ENCODE data around the gene MERTK.

The MERTK gene

DNA sequence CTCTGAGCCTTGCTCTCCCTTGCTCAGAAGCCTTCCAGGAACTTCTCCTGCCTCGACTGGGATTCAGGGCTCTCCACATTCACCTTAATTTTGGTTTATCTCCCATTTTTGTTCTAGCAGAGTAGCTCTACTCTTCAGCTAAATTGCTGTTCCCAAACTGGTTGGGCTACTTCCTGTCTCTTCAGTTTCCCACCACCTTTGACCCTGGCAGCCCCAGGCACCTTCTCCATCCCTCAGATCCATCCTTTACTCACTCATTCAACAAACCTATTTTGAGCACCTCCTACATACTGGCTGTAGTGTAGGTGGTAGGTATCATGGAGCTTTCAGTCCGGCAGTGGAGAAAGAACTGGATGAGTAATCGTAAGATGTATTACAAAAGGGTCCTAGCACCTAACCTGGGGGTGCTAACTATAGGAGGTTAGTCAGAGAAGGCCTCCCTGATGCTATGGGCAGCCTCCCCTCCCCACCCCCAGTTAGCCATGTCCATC lies 26.3 kb downstream of the MERTK start:
- TF ChIP-seq, protein P1, sequence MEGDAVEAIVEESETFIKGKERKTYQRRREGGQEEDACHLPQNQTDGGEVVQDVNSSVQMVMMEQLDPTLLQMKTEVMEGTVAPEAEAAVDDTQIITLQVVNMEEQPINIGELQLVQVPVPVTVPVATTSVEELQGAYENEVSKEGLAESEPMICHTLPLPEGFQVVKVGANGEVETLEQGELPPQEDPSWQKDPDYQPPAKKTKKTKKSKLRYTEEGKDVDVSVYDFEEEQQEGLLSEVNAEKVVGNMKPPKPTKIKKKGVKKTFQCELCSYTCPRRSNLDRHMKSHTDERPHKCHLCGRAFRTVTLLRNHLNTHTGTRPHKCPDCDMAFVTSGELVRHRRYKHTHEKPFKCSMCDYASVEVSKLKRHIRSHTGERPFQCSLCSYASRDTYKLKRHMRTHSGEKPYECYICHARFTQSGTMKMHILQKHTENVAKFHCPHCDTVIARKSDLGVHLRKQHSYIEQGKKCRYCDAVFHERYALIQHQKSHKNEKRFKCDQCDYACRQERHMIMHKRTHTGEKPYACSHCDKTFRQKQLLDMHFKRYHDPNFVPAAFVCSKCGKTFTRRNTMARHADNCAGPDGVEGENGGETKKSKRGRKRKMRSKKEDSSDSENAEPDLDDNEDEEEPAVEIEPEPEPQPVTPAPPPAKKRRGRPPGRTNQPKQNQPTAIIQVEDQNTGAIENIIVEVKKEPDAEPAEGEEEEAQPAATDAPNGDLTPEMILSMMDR (conservative IDR thresholded peaks at IDR 0.05; ENCODE audit: low read length) = no peak
- no peak for TF ChIP-seq EZH2phosphoT487 (IDR thresholded peaks at IDR 0.05; ENCODE audit: borderline replicate concordance)
- no peaks in the 10 kb centered on the region for H3K9me3 ChIP-seq (ENCODE audit: insufficient read depth, low read depth, low read length)
- no peaks in the 10 kb centered on the region for H3K27me3 ChIP-seq (ENCODE audit: insufficient read depth, low read length, poor library complexity, severe bottlenecking)
- no peak overlapping the region for H3K4me3 ChIP-seq (ENCODE audit: low read length, poor library complexity, severe bottlenecking)
- no peak overlapping the region for H2AFZ ChIP-seq (ENCODE audit: low read length)
- no peak overlapping the region for H3K9ac ChIP-seq (ENCODE audit: low read depth, low read length, poor library complexity, severe bottlenecking)
- no peak overlapping the region for H3K4me2 ChIP-seq (ENCODE audit: low read depth, low read length, poor library complexity, severe bottlenecking)
- no peaks in the 10 kb centered on the region for H3F3A ChIP-seq (ENCODE audit: low read depth)
- H3K4me1 ChIP-seq (ENCODE audit: insufficient read depth, low read length, poor library complexity, severe bottlenecking) = peaks cover 6% of the 10 kb centered on the region
- no peaks in the 10 kb centered on the region for H4K20me1 ChIP-seq (ENCODE audit: insufficient read depth, low read length, poor library complexity, severe bottlenecking)
- peaks cover under 1% of the 10 kb centered on the region; the same call in 1 of the 2 replicates for H3K36me3 ChIP-seq (ENCODE audit: insufficient read depth, low read length)
- no peaks in the 10 kb centered on the region for H3K9me2 ChIP-seq (replicated peaks; ENCODE audit: low read depth, low read length)
- H3K79me2 ChIP-seq (ENCODE audit: insufficient read depth, low read length) = no peaks in the 10 kb centered on the region

DNA sequence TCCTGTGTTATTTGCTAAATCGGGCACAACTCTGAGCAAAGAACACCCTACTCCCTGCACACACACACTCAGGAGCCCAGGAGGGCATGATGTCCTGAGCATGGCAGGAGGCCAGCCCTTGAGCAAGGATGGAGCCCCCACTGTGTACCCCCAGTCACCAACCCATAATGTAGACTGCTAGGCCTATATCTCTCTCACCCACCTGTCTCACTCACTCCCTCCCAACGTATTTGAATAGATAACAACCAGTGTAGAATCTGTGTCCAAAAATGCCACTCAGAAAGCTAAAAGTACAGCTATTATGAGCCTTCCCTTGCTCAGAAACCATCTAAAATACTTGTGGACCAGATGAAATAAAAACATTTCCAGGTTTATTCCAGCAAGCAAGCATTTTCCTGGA lies 29.3 kb downstream of the MERTK start:
- H4K20me1 ChIP-seq (ENCODE audit: insufficient read depth, low read length, poor library complexity, severe bottlenecking) = no peaks in the 10 kb centered on the region
- no peak overlapping the region for H3K4me2 ChIP-seq (ENCODE audit: low read depth, low read length, poor library complexity, severe bottlenecking)
- no peak overlapping the region for H3K9ac ChIP-seq (ENCODE audit: low read depth, low read length, poor library complexity, severe bottlenecking)
- H3K4me3 ChIP-seq (ENCODE audit: low read length, poor library complexity, severe bottlenecking) = no peak overlapping the region
- H3K27me3 ChIP-seq (ENCODE audit: insufficient read depth, low read length, poor library complexity, severe bottlenecking) = no peaks in the 10 kb centered on the region
- H3K9me3 ChIP-seq (ENCODE audit: insufficient read depth, low read depth, low read length) = no peaks in the 10 kb centered on the region
- no peaks in the 10 kb centered on the region for H3K79me2 ChIP-seq (ENCODE audit: insufficient read depth, low read length)
- H3K9me2 ChIP-seq (replicated peaks; ENCODE audit: low read depth, low read length) = no peaks in the 10 kb centered on the region
- peaks cover 20% of the 10 kb centered on the region; the same call in 1 of the 2 replicates for H3K36me3 ChIP-seq (ENCODE audit: insufficient read depth, low read length)
- H3F3A ChIP-seq (ENCODE audit: low read depth) = no peaks in the 10 kb centered on the region
- no peaks in the 10 kb centered on the region for H3K4me1 ChIP-seq (ENCODE audit: insufficient read depth, low read length, poor library complexity, severe bottlenecking)
- TF ChIP-seq, protein P1 (conservative IDR thresholded peaks at IDR 0.05; ENCODE audit: low read length) = no peak
- TF ChIP-seq EZH2phosphoT487 (IDR thresholded peaks at IDR 0.05; ENCODE audit: borderline replicate concordance) = no peak
- no peak overlapping the region for H2AFZ ChIP-seq (ENCODE audit: low read length)

DNA sequence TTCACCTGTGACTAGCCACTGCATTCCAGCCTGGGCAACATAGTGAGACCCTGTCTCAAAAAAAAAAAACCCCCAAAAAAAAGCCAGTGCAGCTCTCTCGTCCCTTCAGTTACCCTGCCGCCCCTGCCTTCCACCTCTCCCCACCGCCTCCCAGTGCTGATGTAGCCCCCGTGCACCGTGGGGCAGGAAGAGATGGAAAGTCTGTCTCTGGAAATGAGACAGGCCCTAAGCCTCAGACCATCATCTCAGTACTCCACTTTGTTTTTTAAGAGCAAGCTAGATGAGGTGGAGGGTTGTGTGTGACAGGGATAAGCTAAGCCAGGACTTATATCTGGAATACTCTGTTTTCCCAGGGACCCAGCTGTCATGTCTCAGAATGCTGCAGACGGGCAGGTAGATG lies 32.0 kb downstream of the MERTK start:
- Histone ChIP-seq H3K4me1 (ENCODE audit: insufficient read depth, low read length, poor library complexity, severe bottlenecking) (no peaks in the 10 kb centered on the region), H3K9me2 (replicated peaks; ENCODE audit: low read depth, low read length) (no peaks in the 10 kb centered on the region), H3K36me3 (ENCODE audit: insufficient read depth, low read length) (peaks cover 20% of the 10 kb centered on the region; the same call in 1 of the 2 replicates), H3K4me3 (ENCODE audit: low read length, poor library complexity, severe bottlenecking) (no peak overlapping the region), H3F3A (ENCODE audit: low read depth) (no peaks in the 10 kb centered on the region), H4K20me1 (ENCODE audit: insufficient read depth, low read length, poor library complexity, severe bottlenecking) (no peaks in the 10 kb centered on the region), H3K79me2 (ENCODE audit: insufficient read depth, low read length) (no peaks in the 10 kb centered on the region), H2AFZ (ENCODE audit: low read length) (no peak overlapping the region), H3K4me2 (ENCODE audit: low read depth, low read length, poor library complexity, severe bottlenecking) (no peak overlapping the region), H3K9ac (ENCODE audit: low read depth, low read length, poor library complexity, severe bottlenecking) (no peak overlapping the region), H3K9me3 (ENCODE audit: insufficient read depth, low read depth, low read length) (no peaks in the 10 kb centered on the region), H3K27me3 (ENCODE audit: insufficient read depth, low read length, poor library complexity, severe bottlenecking) (no peaks in the 10 kb centered on the region)
- no peak for TF ChIP-seq EZH2phosphoT487 (IDR thresholded peaks at IDR 0.05; ENCODE audit: borderline replicate concordance)
- TF ChIP-seq, protein P1 (conservative IDR thresholded peaks at IDR 0.05; ENCODE audit: low read length) = no peak

All from Loucy (cell line).